ENCODE results near the gene TTC33. TPM values are rescaled to one million over a fixed set of nuclear protein-coding genes. Genes with fewer than 3 reads are reported as not detected.

TTC33 gene
- total RNA-seq, 1 donor from 2014 or later = 7.6 TPM

Other genes with a start within 250 kb of the TTC33 start
- gene PTGER4, start 76.0 kb downstream of the TTC33 start, total RNA-seq = 10.3 and 36.8 TPM in 2 replicates
- gene PRKAA1, start 42.4 kb upstream of the TTC33 start, total RNA-seq = 30.5 and 38.5 TPM in 2 replicates
- 159 and 301 TPM in 2 replicates for gene RPL37, start 79.3 kb upstream of the TTC33 start, total RNA-seq
- 0.43 and 0.63 TPM in 2 replicates for gene CARD6, start 85.4 kb upstream of the TTC33 start, total RNA-seq
- gene C7, start 153.5 kb upstream of the TTC33 start, total RNA-seq = not detected in 2 replicates